Measurements from ENCODE around the gene ALG14. TPM values are rescaled to one million over a fixed set of nuclear protein-coding genes. Genes with fewer than 3 reads are reported as not detected.

ALG14 gene
- total and polyA plus RNA-seq, 4 donors, result 0.50 to 3.2 (median 1.8) TPM

- H3K27ac ChIP-seq (ENCODE audit: low read depth in 1 of 2, low read length in 2 of 2), result no peak overlapping the region
Measured at GRCh38 chr1:94962409-94963265, 110.1 kb downstream of the ALG14 start.

GRCh38 chr1:94961988-94962387 is 110.8 kb downstream of the ALG14 start:
- DNase-seq, result no peak
- Histone ChIP-seq H3K27ac (ENCODE audit: low read depth in 1 of 2, low read length in 2 of 2) (no peak overlapping the region), H3K36me3 (ENCODE audit: control insufficient read depth in 1 of 2, insufficient read depth in 2 of 2, low read length in 1 of 2) (no peaks in the 10 kb centered on the region), H3K27me3 (ENCODE audit: control insufficient read depth in 1 of 2, insufficient read depth in 2 of 2, low read length in 1 of 2) (no peaks in the 10 kb centered on the region), H3K4me3 (ENCODE audit: low read length in 2 of 2) (no peak overlapping the region), H3K9me3 (ENCODE audit: control insufficient read depth, low read length) (no peaks in the 10 kb centered on the region), H3K4me1 (ENCODE audit: control insufficient read depth in 1 of 2, insufficient read depth in 2 of 2, low read length in 2 of 2) (no peaks in the 10 kb centered on the region)
- no peak for ATAC-seq (ENCODE audit: low FRiP score)
- intact Hi-C loops (cut with DNase I), result no loop called here
- WGBS, 2 donors, result 94% methylated on average over 3 of the region's 3 CpGs

More at GRCh38 chr1:94962409-94963265, 110.1 kb downstream of the ALG14 start:
- Histone ChIP-seq H3K36me3 (ENCODE audit: control insufficient read depth in 1 of 2, insufficient read depth in 2 of 2, low read length in 1 of 2) (no peaks in the 10 kb centered on the region), H3K4me1 (ENCODE audit: control insufficient read depth in 1 of 2, insufficient read depth in 2 of 2, low read length in 2 of 2) (no peaks in the 10 kb centered on the region), H3K4me3 (ENCODE audit: low read length in 2 of 2) (peak overlapping the region in 1 of 2 donors; percentile 73), H3K9me3 (ENCODE audit: control insufficient read depth, low read length) (no peaks in the 10 kb centered on the region), H3K27me3 (ENCODE audit: control insufficient read depth in 1 of 2, insufficient read depth in 2 of 2, low read length in 1 of 2) (no peaks in the 10 kb centered on the region)
- intact Hi-C loops (cut with DNase I), result no loop called here
- WGBS, 2 donors, result 47 to 49% methylated on average over 10 of the region's 10 CpGs
- ATAC-seq (ENCODE audit: low FRiP score) (peak; percentile 55), DNase-seq (no peak)

GRCh38 chr1:94961582-94961981 is 111.2 kb downstream of the ALG14 start:
- intact Hi-C loops (cut with DNase I), result no loop called here
- no peaks in the 10 kb centered on the region for H3K27me3 ChIP-seq (ENCODE audit: control insufficient read depth in 1 of 2, insufficient read depth in 2 of 2, low read length in 1 of 2)
- no peaks in the 10 kb centered on the region for H3K36me3 ChIP-seq (ENCODE audit: control insufficient read depth in 1 of 2, insufficient read depth in 2 of 2, low read length in 1 of 2)
- WGBS, 2 donors, result 83 to 96% methylated on average over 7 of the region's 7 CpGs
- ATAC-seq (ENCODE audit: low FRiP score) (no peak), DNase-seq (no peak)
- no peaks in the 10 kb centered on the region for H3K9me3 ChIP-seq (ENCODE audit: control insufficient read depth, low read length)
- H3K4me1 ChIP-seq (ENCODE audit: control insufficient read depth in 1 of 2, insufficient read depth in 2 of 2, low read length in 2 of 2), result no peaks in the 10 kb centered on the region
- H3K27ac ChIP-seq (ENCODE audit: low read depth in 1 of 2, low read length in 2 of 2), result no peak overlapping the region
- H3K4me3 ChIP-seq (ENCODE audit: low read length in 2 of 2), result no peak overlapping the region

GRCh38 chr1:94958081-94958480 is 114.7 kb downstream of the ALG14 start:
- Histone ChIP-seq H3K4me1 (ENCODE audit: control insufficient read depth in 1 of 2, insufficient read depth in 2 of 2, low read length in 2 of 2) (no peaks in the 10 kb centered on the region), H3K27ac (ENCODE audit: low read depth in 1 of 2, low read length in 2 of 2) (no peak overlapping the region), H3K4me3 (ENCODE audit: low read length in 2 of 2) (no peak overlapping the region), H3K27me3 (ENCODE audit: control insufficient read depth in 1 of 2, insufficient read depth in 2 of 2, low read length in 1 of 2) (no peaks in the 10 kb centered on the region), H3K9me3 (ENCODE audit: control insufficient read depth, low read length) (no peaks in the 10 kb centered on the region), H3K36me3 (ENCODE audit: control insufficient read depth in 1 of 2, insufficient read depth in 2 of 2, low read length in 1 of 2) (no peaks in the 10 kb centered on the region)
- 100% methylated on average over 1 of the region's 1 CpG for WGBS, 2 donors
- no peak for DNase-seq
- ATAC-seq (ENCODE audit: low FRiP score), result no peak
- intact Hi-C loops (cut with DNase I), result no loop called here

GRCh38 chr1:94955767-94956632 is 116.8 kb downstream of the ALG14 start:
- Histone ChIP-seq H3K36me3 (ENCODE audit: control insufficient read depth in 1 of 2, insufficient read depth in 2 of 2, low read length in 1 of 2) (no peaks in the 10 kb centered on the region), H3K4me3 (ENCODE audit: low read length in 2 of 2) (no peak overlapping the region), H3K27ac (ENCODE audit: low read depth in 1 of 2, low read length in 2 of 2) (peak overlapping the region in 1 of 2 donors; percentile 62), H3K27me3 (ENCODE audit: control insufficient read depth in 1 of 2, insufficient read depth in 2 of 2, low read length in 1 of 2) (no peaks in the 10 kb centered on the region), H3K9me3 (ENCODE audit: control insufficient read depth, low read length) (no peaks in the 10 kb centered on the region), H3K4me1 (ENCODE audit: control insufficient read depth in 1 of 2, insufficient read depth in 2 of 2, low read length in 2 of 2) (no peaks in the 10 kb centered on the region)
- no peak for DNase-seq
- intact Hi-C loops (cut with DNase I), result no loop called here
- ATAC-seq (ENCODE audit: low FRiP score), result peak; percentile 30
- WGBS, 2 donors, result 7 to 10% methylated on average over 6 of the region's 6 CpGs

GRCh38 chr1:94954263-94955220 is 118.2 kb downstream of the ALG14 start:
- H3K27ac ChIP-seq (ENCODE audit: low read depth in 1 of 2, low read length in 2 of 2), result no peak overlapping the region
- ATAC-seq (ENCODE audit: low FRiP score), result no peak

GRCh38 chr1:94953746-94954145 is 119.0 kb downstream of the ALG14 start:
- 80 to 82% methylated on average over 6 of the region's 6 CpGs for WGBS, 2 donors
- Histone ChIP-seq H3K4me3 (ENCODE audit: low read length in 2 of 2) (no peak overlapping the region), H3K4me1 (ENCODE audit: control insufficient read depth in 1 of 2, insufficient read depth in 2 of 2, low read length in 2 of 2) (peaks cover 0 to 3% of the 10 kb centered on the region in 2 donors), H3K36me3 (ENCODE audit: control insufficient read depth in 1 of 2, insufficient read depth in 2 of 2, low read length in 1 of 2) (no peaks in the 10 kb centered on the region), H3K9me3 (ENCODE audit: control insufficient read depth, low read length) (no peaks in the 10 kb centered on the region), H3K27ac (ENCODE audit: low read depth in 1 of 2, low read length in 2 of 2) (no peak overlapping the region), H3K27me3 (ENCODE audit: control insufficient read depth in 1 of 2, insufficient read depth in 2 of 2, low read length in 1 of 2) (no peaks in the 10 kb centered on the region)
- DNase-seq (no peak), ATAC-seq (ENCODE audit: low FRiP score) (no peak)
- intact Hi-C loops (cut with DNase I), result no loop called here

More at GRCh38 chr1:94954263-94955220, 118.2 kb downstream of the ALG14 start:
- Histone ChIP-seq H3K27me3 (ENCODE audit: control insufficient read depth in 1 of 2, insufficient read depth in 2 of 2, low read length in 1 of 2) (no peaks in the 10 kb centered on the region), H3K4me1 (ENCODE audit: control insufficient read depth in 1 of 2, insufficient read depth in 2 of 2, low read length in 2 of 2) (peaks cover 0 to 3% of the 10 kb centered on the region in 2 donors), H3K36me3 (ENCODE audit: control insufficient read depth in 1 of 2, insufficient read depth in 2 of 2, low read length in 1 of 2) (no peaks in the 10 kb centered on the region), H3K9me3 (ENCODE audit: control insufficient read depth, low read length) (no peaks in the 10 kb centered on the region), H3K4me3 (ENCODE audit: low read length in 2 of 2) (no peak overlapping the region)
- no peak for DNase-seq
- intact Hi-C loops (cut with DNase I), result no loop called here
- 49% methylated on average over 9 of the region's 9 CpGs for WGBS, 2 donors

GRCh38 chr1:94953107-94953506 is 119.6 kb downstream of the ALG14 start:
- ATAC-seq (ENCODE audit: low FRiP score) (no peak), DNase-seq (no peak)
- H3K9me3 ChIP-seq (ENCODE audit: control insufficient read depth, low read length), result no peaks in the 10 kb centered on the region
- H3K4me3 ChIP-seq (ENCODE audit: low read length in 2 of 2), result no peak overlapping the region
- H3K4me1 ChIP-seq (ENCODE audit: control insufficient read depth in 1 of 2, insufficient read depth in 2 of 2, low read length in 2 of 2), result peaks cover 0 to 3% of the 10 kb centered on the region in 2 donors
- no peak overlapping the region for H3K27ac ChIP-seq (ENCODE audit: low read depth in 1 of 2, low read length in 2 of 2)
- H3K27me3 ChIP-seq (ENCODE audit: control insufficient read depth in 1 of 2, insufficient read depth in 2 of 2, low read length in 1 of 2), result no peaks in the 10 kb centered on the region
- intact Hi-C loops (cut with DNase I), result no loop called here
- no peaks in the 10 kb centered on the region for H3K36me3 ChIP-seq (ENCODE audit: control insufficient read depth in 1 of 2, insufficient read depth in 2 of 2, low read length in 1 of 2)

Measured in aorta (tissue), 5 donors.